Epidermal melanocyte (primary cell): Measurements from ENCODE around the gene TAOK1.
"Not testable (repeated sequence)": the region's sequence is repeated elsewhere in the genome, so short reads cannot be mapped to it uniquely, and the experiment has no call there.

Experiments used
- DNase-seq: peaks from one replicate; pipeline ENCODE4 v3.0.0; 2011; ENCODE audit warnings: low spot score; ENCODE audit not compliant: insufficient read length

TAOK1 gene

GRCh38 chr17:29443041-29443739 lies 53.0 kb downstream of the TAOK1 start:
- DNase-seq, result no peak

- DNase-seq, result no peak
Observed at GRCh38 chr17:29444589-29444988, 54.4 kb downstream of the TAOK1 start.

- DNase-seq, result no peak
Observed at GRCh38 chr17:29445844-29446243, 55.7 kb downstream of the TAOK1 start.

GRCh38 chr17:29449865-29450671 lies 59.9 kb downstream of the TAOK1 start:
- DNase-seq, result no peak

GRCh38 chr17:29451121-29451742 lies 61.1 kb downstream of the TAOK1 start:
- no peak for DNase-seq

- DNase-seq, result no peak
Observed at GRCh38 chr17:29458066-29458465, 67.9 kb downstream of the TAOK1 start.

- DNase-seq, result no peak
Observed at GRCh38 chr17:29461483-29462206, 71.5 kb downstream of the TAOK1 start.

GRCh38 chr17:29469276-29469675 lies 79.1 kb downstream of the TAOK1 start:
- DNase-seq, result no peak

GRCh38 chr17:29473437-29473836 lies 83.3 kb downstream of the TAOK1 start:
- not testable (repeated sequence) for DNase-seq

- DNase-seq, result no peak
Observed at GRCh38 chr17:29474297-29474696, 84.1 kb downstream of the TAOK1 start.

- no peak for DNase-seq
Observed at GRCh38 chr17:29475891-29476290, 85.7 kb downstream of the TAOK1 start.

GRCh38 chr17:29480249-29480928 lies 90.2 kb downstream of the TAOK1 start:
- DNase-seq, result not testable (repeated sequence)

- DNase-seq, result no peak
Observed at GRCh38 chr17:29483503-29483902, 93.3 kb downstream of the TAOK1 start.

- DNase-seq, result no peak
Observed at GRCh38 chr17:29495011-29495410, 104.8 kb downstream of the TAOK1 start.

GRCh38 chr17:29504711-29505110 lies 114.5 kb downstream of the TAOK1 start:
- DNase-seq, result no peak

GRCh38 chr17:29505836-29506235 lies 115.7 kb downstream of the TAOK1 start:
- DNase-seq, result no peak

GRCh38 chr17:29510953-29511352 lies 120.8 kb downstream of the TAOK1 start:
- no peak for DNase-seq

GRCh38 chr17:29514792-29515191 lies 124.6 kb downstream of the TAOK1 start:
- DNase-seq, result no peak

GRCh38 chr17:29518359-29518758 lies 128.2 kb downstream of the TAOK1 start:
- DNase-seq, result no peak

GRCh38 chr17:29524692-29525091 lies 134.5 kb downstream of the TAOK1 start:
- DNase-seq, result no peak

- no peak for DNase-seq
Observed at GRCh38 chr17:29526322-29526721, 136.2 kb downstream of the TAOK1 start.
